WERI-Rb-1 (cell line): ENCODE measurements around the gene FUT2.

Experiments used
- DNase-seq: peaks from one replicate; pipeline ENCODE4 v3.0.0-alpha.2; 2020
- H3K27ac ChIP-seq: fragments of 250-450 bp; sonication (Bioruptor Pico); 2 replicates; pipeline ENCODE4 v1.5.1; 2020; ENCODE audit warnings: mild to moderate bottlenecking, moderate library complexity
- H3K27me3 ChIP-seq: fragments of 250-450 bp; sonication (Bioruptor Pico); 2 replicates; pipeline ENCODE4 v1.5.1; 2021; ENCODE audit warnings: mild to moderate bottlenecking, low read depth, moderate library complexity; ENCODE audit not compliant: insufficient read depth, severe bottlenecking
- H3K36me3 ChIP-seq: fragments of 250-450 bp; sonication (Bioruptor Pico); 2 replicates; pipeline ENCODE4 v1.5.1; 2020; ENCODE audit warnings: mild to moderate bottlenecking, moderate library complexity
- H3K4me3 ChIP-seq: 2 replicates; pipeline ENCODE4 v1.5.1; 2011; ENCODE audit warnings: low read depth, mild to moderate bottlenecking, control low read depth, low read length
- H3K9me3 ChIP-seq: fragments of 250-450 bp; sonication (Bioruptor Pico); 2 replicates; pipeline ENCODE4 v1.5.1; 2021; ENCODE audit warnings: mild to moderate bottlenecking, moderate library complexity; ENCODE audit not compliant: severe bottlenecking
- TF ChIP-seq, protein P1 (sequence below): IDR thresholded peaks from 2 replicates; pipeline ENCODE4 v1.5.1; 2011; ENCODE audit warnings: low read depth, mild to moderate bottlenecking, control low read depth, inconsistent platforms, low read length

Gene FUT2

GRCh38 chr19:48746738-48747575, 51.2 kb downstream of the FUT2 start, which contains the start of gene IZUMO1:
Gene IZUMO1, minus strand, starts transcription at chr19:48746909. Its CDS starts 1,050 bp downstream, at chr19:48745859.
- Histone ChIP-seq H3K27ac (peak within 1 kb of the TSS; percentile 49), H3K9me3 (no peaks in the 10 kb centered on the region), H3K4me3 (peak within 1 kb of the TSS; percentile 58), H3K27me3 (no peaks in the 10 kb centered on the region), H3K36me3 (no peaks in the 10 kb centered on the region)
- TF ChIP-seq, protein P1, sequence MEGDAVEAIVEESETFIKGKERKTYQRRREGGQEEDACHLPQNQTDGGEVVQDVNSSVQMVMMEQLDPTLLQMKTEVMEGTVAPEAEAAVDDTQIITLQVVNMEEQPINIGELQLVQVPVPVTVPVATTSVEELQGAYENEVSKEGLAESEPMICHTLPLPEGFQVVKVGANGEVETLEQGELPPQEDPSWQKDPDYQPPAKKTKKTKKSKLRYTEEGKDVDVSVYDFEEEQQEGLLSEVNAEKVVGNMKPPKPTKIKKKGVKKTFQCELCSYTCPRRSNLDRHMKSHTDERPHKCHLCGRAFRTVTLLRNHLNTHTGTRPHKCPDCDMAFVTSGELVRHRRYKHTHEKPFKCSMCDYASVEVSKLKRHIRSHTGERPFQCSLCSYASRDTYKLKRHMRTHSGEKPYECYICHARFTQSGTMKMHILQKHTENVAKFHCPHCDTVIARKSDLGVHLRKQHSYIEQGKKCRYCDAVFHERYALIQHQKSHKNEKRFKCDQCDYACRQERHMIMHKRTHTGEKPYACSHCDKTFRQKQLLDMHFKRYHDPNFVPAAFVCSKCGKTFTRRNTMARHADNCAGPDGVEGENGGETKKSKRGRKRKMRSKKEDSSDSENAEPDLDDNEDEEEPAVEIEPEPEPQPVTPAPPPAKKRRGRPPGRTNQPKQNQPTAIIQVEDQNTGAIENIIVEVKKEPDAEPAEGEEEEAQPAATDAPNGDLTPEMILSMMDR: no peak
- DNase-seq: peak; percentile 85

- TF ChIP-seq, protein P1: no peak
- Histone ChIP-seq H3K9me3 (peaks cover 2% of the 10 kb centered on the region), H3K27ac (no peak overlapping the region)
Measured at GRCh38 chr19:48749571-48750198, 53.9 kb downstream of the FUT2 start.

DNA sequence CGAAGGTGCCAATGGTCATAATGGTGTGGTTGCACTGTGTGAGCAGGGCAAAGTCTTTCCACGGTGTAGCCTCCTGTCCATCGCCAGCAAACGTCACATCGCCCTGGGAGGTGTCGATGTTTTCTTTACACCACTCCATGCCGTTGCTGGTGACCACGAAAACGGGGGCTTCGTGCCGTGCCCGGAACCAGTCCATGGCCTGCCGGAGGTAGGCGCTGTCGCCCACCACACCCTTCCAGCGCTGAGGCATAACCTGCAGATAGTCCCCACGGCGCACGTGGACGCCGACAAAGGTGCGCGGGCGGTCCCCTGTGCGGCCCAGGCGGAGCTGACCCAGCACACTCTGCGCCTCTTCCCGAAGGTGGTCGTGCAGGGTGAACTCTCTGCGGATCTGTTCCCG, 54.6 kb downstream of the FUT2 start:
- TF ChIP-seq, protein P1: no peak
- H3K36me3 ChIP-seq: no peaks in the 10 kb centered on the region
- no peak for DNase-seq
- H3K4me3 ChIP-seq: no peak overlapping the region
- no peak overlapping the region for H3K27ac ChIP-seq
- H3K27me3 ChIP-seq: no peaks in the 10 kb centered on the region
- H3K9me3 ChIP-seq: peaks cover 2% of the 10 kb centered on the region

More at GRCh38 chr19:48749571-48750198, 53.9 kb downstream of the FUT2 start:
- Histone ChIP-seq H3K27me3 (no peaks in the 10 kb centered on the region), H3K4me3 (no peak overlapping the region), H3K36me3 (no peaks in the 10 kb centered on the region)
- DNase-seq: no peak

DNA sequence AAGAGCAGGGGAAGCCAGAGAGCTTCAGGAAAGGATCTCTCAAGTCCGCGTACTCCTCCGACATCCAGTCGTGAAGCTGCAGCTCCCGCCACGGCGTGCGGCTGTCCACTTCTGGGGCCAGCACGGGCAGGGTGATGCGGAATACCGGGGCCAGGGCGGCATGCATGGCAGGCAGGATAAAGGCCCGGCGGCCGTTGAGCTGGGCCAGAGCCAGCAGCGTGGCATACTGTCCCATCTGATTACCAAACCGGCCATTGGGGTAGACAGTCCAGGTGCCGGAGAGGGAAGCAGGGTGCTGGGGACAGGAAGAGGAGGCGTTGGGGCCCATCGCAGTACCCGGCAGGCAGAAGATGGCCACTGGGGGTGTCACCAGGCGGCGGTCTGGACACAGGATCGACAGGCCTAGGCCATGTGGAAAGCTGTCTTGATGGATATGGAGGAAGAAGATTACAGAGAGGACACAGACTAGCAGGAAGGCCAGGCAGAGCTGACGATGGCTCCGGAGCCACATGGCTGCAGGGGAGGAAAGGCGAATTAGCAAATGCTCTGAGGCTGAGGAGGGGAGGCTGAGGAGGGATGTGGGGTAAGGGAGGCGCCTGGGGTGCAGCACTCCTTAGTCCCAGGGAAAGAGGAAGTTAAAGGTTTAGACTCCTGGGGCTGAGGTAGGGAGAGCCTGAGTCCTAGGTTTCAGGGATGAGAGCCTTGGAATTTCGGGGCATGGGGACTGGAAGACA, 55.2 kb downstream of the FUT2 start:
- no peaks in the 10 kb centered on the region for H3K36me3 ChIP-seq
- no peak for DNase-seq
- H3K27ac ChIP-seq: no peak overlapping the region
- TF ChIP-seq, protein P1: no peak
- no peaks in the 10 kb centered on the region for H3K27me3 ChIP-seq
- peaks cover 2% of the 10 kb centered on the region for H3K9me3 ChIP-seq
- H3K4me3 ChIP-seq: no peak overlapping the region

DNA sequence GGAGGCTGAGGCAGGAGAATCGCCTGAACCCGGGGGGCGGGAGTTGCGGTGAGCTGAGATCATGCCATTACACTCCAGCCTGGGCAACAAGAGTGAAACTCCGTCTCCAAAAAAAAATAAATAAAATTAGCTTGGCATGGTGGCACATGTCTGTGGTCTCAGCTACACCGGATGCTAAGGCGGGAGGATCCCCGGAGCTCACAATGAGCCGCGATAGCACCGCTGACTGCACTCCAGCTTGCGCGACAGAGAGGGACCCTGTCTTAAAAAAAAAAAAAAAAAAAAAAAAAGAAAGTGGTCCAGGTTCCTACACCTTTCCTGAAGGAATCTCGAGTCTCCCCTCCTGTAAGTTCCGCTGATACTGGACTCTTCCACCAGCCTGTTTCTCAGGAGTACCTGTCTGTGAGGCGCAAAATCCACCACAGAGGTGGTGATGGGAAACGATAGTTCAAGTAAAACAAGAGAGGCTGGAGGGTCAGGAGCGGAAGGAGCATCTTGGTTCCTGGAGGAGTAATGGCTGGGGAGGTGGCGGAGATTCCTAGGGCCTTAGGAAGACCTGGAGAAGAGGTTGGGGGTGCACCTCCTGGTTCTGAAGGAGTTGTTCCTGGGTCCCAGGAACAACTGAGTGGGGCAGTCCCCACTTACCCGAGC, 56.2 kb downstream of the FUT2 start:
- Histone ChIP-seq H3K36me3 (no peaks in the 10 kb centered on the region), H3K27me3 (no peaks in the 10 kb centered on the region), H3K4me3 (peak overlapping the region; percentile 43), H3K27ac (no peak overlapping the region), H3K9me3 (peaks cover 2% of the 10 kb centered on the region)
- no peak for DNase-seq
- TF ChIP-seq, protein P1: no peak
